ENCODE results near the gene RAD9A.

GRCh38 chr11:67356387-67356863 lies 35.4 kb upstream of the RAD9A start:
- no peak for TF ChIP-seq POLR2AphosphoS5 (IDR thresholded peaks at IDR 0.05; ENCODE audit: low read depth, low read length)
- no peak for TF ChIP-seq POLR2A (IDR thresholded peaks at IDR 0.05; ENCODE audit: low read depth, low read length)
- TF ChIP-seq TAF1 (IDR thresholded peaks at IDR 0.05; ENCODE audit: borderline replicate concordance, low read depth, low read length) = no peak

Measured in GM12892 (cell line).